HCT116 (cell line): ENCODE data around the gene SUPT3H. TPM values are rescaled to one million over a fixed set of nuclear protein-coding genes. Genes with fewer than 3 reads are reported as not detected.

Experiments used
- ATAC-seq: fragments of 200-7000 bp; cut with Tn5 transposase; 2 replicates; pipeline ENCODE4 v1.9.1; 2020; ENCODE audit warnings: mild to moderate bottlenecking, moderate library complexity
- BruUV-seq: library from RNA; stranded (reverse); fragments of 400-500 nt; replicated peaks from 2 replicates; lab custom pipeline; 2021; lab: Mats Ljungman, UMichigan
- CTCF ChIA-PET: fragments of 300-600 bp; sonication (Branson Sonifier 250); formaldehyde crosslinking; loops from one replicate; lab custom pipeline; 2021; ENCODE audit warnings: antibody characterized with exemption; lab: Charles Lee
- POLR2A ChIA-PET: fragments of 300-600, 350-600 bp; sonication (Branson Sonifier 250); formaldehyde crosslinking; loops from one replicate; lab custom pipeline; 2021; ENCODE audit warnings: antibody characterized with exemption; lab: Charles Lee
- RAD21 ChIA-PET, 2 experiments: fragments of 300-600 bp; sonication (Branson Sonifier 250); formaldehyde crosslinking; loops; one replicate each; lab custom pipeline; 2023; ENCODE audit warnings: low total read pairs in 2 of 2; ENCODE audit not compliant: uncharacterized antibody in 2 of 2, unreplicated experiment in 2 of 2, low non-redundant PET in 1 of 2; lab: Charles Lee
- DNase-seq: peaks from one replicate; pipeline ENCODE4 v3.0.0-alpha.2; 2010; ENCODE audit warnings: low read depth, low spot score
- H2AFZ ChIP-seq: fragments of 200-600 bp; shearing (Covaris generic), sonication (generic); 2 replicates; pipeline ENCODE4 v1.6.1; 2017; ENCODE audit warnings: low read depth, mixed run types, mixed read lengths, antibody characterized with exemption, low read length; ENCODE audit not compliant: poor library complexity, severe bottlenecking
- H3K27ac ChIP-seq: 2 replicates; pipeline ENCODE4 v1.5.1; 2012; ENCODE audit warnings: low read depth, low read length
- H3K27me3 ChIP-seq: fragments of 200-600 bp; sonication (generic); 2 replicates; pipeline ENCODE4 v1.6.1; 2016; ENCODE audit warnings: mixed run types, low read length, mixed read lengths; ENCODE audit not compliant: insufficient read depth
- H3K36me3 ChIP-seq, 2 experiments: fragments of 200-500 bp in 1 of 2; fragments of 200-600 bp in 1 of 2; sonication (Bioruptor generic) in 1 of 2; sonication (generic) in 1 of 2; 2 replicates each; pipeline versions ENCODE4 v1.5.1 to v1.6.1; 2014 to 2016; ENCODE audit warnings: low read length in 2 of 2, inconsistent platforms in 1 of 2, mixed read lengths in 1 of 2, mixed run types in 1 of 2; ENCODE audit not compliant: insufficient read depth in 2 of 2, control insufficient read depth in 1 of 2
- H3K4me1 ChIP-seq, 2 experiments: fragments of 200-600 bp in 1 of 2; sonication (generic) in 1 of 2; 2 replicates each; pipeline versions ENCODE4 v1.5.1 to v1.6.1; 2012 to 2017; ENCODE audit warnings: low read length in 2 of 2, inconsistent platforms in 1 of 2, mild to moderate bottlenecking in 1 of 2, mixed read lengths in 1 of 2, mixed run types in 1 of 2, moderate library complexity in 1 of 2; ENCODE audit not compliant: insufficient read depth in 2 of 2, control insufficient read depth in 1 of 2
- H3K4me2 ChIP-seq: fragments of 200-600 bp; sonication (generic); 2 replicates; pipeline ENCODE4 v1.6.1; 2017; ENCODE audit warnings: mixed run types, low read length, mixed read lengths
- H3K4me3 ChIP-seq, 2 experiments: fragments of 200-600 bp in 1 of 2; sonication (generic) in 1 of 2; replicated peaks in 1 of 2; 2 replicates each; pipeline ENCODE4 v1.5.1; 2011 to 2016; ENCODE audit warnings: low read length in 2 of 2, control low read depth in 1 of 2, low read depth in 1 of 2, mild to moderate bottlenecking in 1 of 2, mixed read lengths in 1 of 2, mixed run types in 1 of 2
- H3K79me2 ChIP-seq: fragments of 200-600 bp; sonication (generic); 2 replicates; pipeline ENCODE4 v1.6.1; 2017; ENCODE audit warnings: mild to moderate bottlenecking, mixed run types, low read length, moderate library complexity, mixed read lengths; ENCODE audit not compliant: insufficient read depth
- H3K9ac ChIP-seq: fragments of 200-600 bp; sonication (generic); 2 replicates; pipeline ENCODE4 v1.6.1; 2016; ENCODE audit warnings: low read length, mixed read lengths
- H3K9me2 ChIP-seq: fragments of 200-600 bp; sonication (generic), shearing (Covaris generic); 2 replicates; pipeline ENCODE4 v1.6.1; 2017; ENCODE audit warnings: mixed run types, mild to moderate bottlenecking, moderate library complexity; ENCODE audit not compliant: insufficient read depth
- H3K9me3 ChIP-seq, 2 experiments: fragments of 200-500 bp in 1 of 2; fragments of 200-600 bp in 1 of 2; sonication (Bioruptor generic) in 1 of 2; sonication (generic) in 1 of 2; 2 replicates each; pipeline ENCODE4 v1.6.1; 2014 to 2017; ENCODE audit warnings: low read length in 2 of 2, mixed read lengths in 2 of 2, inconsistent platforms in 1 of 2, low read depth in 1 of 2, mild to moderate bottlenecking in 1 of 2, mixed run types in 1 of 2, moderate library complexity in 1 of 2; ENCODE audit not compliant: control insufficient read depth in 1 of 2, insufficient read depth in 1 of 2
- H4K20me1 ChIP-seq: fragments of 200-600 bp; sonication (generic), shearing (Covaris generic); 2 replicates; pipeline ENCODE4 v1.6.1; 2017; ENCODE audit warnings: mixed run types, mild to moderate bottlenecking, moderate library complexity; ENCODE audit not compliant: insufficient read depth
- EGR1 ChIP-seq: IDR thresholded peaks from 2 replicates; pipeline ENCODE4 v1.6.1; 2012; ENCODE audit warnings: low read depth
- ELF1 ChIP-seq: IDR thresholded peaks from 2 replicates; pipeline ENCODE4 v1.6.1; 2012; ENCODE audit warnings: low read depth, borderline replicate concordance
- EZH2phosphoT487 ChIP-seq: fragments of 200-600 bp; IDR thresholded peaks from 2 replicates; pipeline ENCODE4 v1.6.1; 2018; ENCODE audit warnings: antibody characterized with exemption, borderline replicate concordance
- FOSL1 ChIP-seq: IDR thresholded peaks from 2 replicates; pipeline ENCODE4 v1.6.1; 2012; ENCODE audit warnings: low read depth
- JUND ChIP-seq: IDR thresholded peaks from 2 replicates; pipeline ENCODE4 v1.6.1; 2012
- MAX ChIP-seq: IDR thresholded peaks from 2 replicates; pipeline ENCODE4 v1.6.1; 2012
- POLR2A ChIP-seq: IDR thresholded peaks from 2 replicates; pipeline ENCODE4 v1.7.0; 2011; ENCODE audit warnings: borderline replicate concordance; ENCODE audit not compliant: insufficient read depth, insufficient read length; ENCODE audit errors: extremely low read depth
- REST ChIP-seq: IDR thresholded peaks from 2 replicates; pipeline ENCODE4 v1.6.1; 2012; ENCODE audit warnings: low read depth
- SP1 ChIP-seq: IDR thresholded peaks from 2 replicates; pipeline ENCODE4 v1.6.1; 2012; ENCODE audit warnings: low read depth
- YY1 ChIP-seq: IDR thresholded peaks from 2 replicates; pipeline ENCODE4 v1.6.1; 2011; ENCODE audit warnings: low read length, low read depth, moderate library complexity, mild to moderate bottlenecking; ENCODE audit not compliant: insufficient replicate concordance; ENCODE audit errors: extremely low read depth
- ZBTB33 ChIP-seq: IDR thresholded peaks from 2 replicates; pipeline ENCODE4 v1.6.1; 2011; ENCODE audit warnings: mild to moderate bottlenecking, low read length, moderate library complexity; ENCODE audit not compliant: insufficient replicate concordance; ENCODE audit errors: extremely low read depth
- ZFX ChIP-seq: fragments of 450-650 bp; IDR thresholded peaks from 2 replicates; pipeline ENCODE4 v1.6.1; 2017
- ZNF274 ChIP-seq: fragments of 200-500 bp; sonication (Bioruptor generic); IDR thresholded peaks from 2 replicates; pipeline ENCODE4 v1.6.1; 2014; ENCODE audit warnings: mild to moderate bottlenecking, low read depth, low read length, inconsistent platforms
- intact Hi-C: fragments of 100-400 bp; cut with micrococcal nuclease; formaldehyde crosslinking; loops from 2 replicates; pipeline ENCODE4 v1.10.0; 2022
- total RNA-seq: library from RNA; stranded (reverse); gene quantifications from one replicate; pipeline ENCODE4 v1.2.1, GENCODE V29; 2021; ENCODE audit not compliant: unreplicated experiment

Gene SUPT3H
- total RNA-seq, 1 experiment from 2014 or later: 7.4 TPM

- no peaks in the 10 kb centered on the region for H3K9me2 ChIP-seq
- DNase-seq: no peak
- no peak overlapping the region for H3K4me2 ChIP-seq
- no peak overlapping the region for H3K27ac ChIP-seq
- BruUV-seq: no TSS peak
- H3K9me3 ChIP-seq: no peaks in the 10 kb centered on the region
- RAD21 ChIA-PET: no interaction called here
- CTCF ChIA-PET: no interaction called here
- H4K20me1 ChIP-seq: no peaks in the 10 kb centered on the region
- no peak overlapping the region for H3K4me3 ChIP-seq
- no peaks in the 10 kb centered on the region for H3K79me2 ChIP-seq
- TF ChIP-seq FOSL1 (no peak), ZBTB33 (no peak), MAX (no peak), REST (no peak), EGR1 (no peak), SP1 (no peak), ELF1 (no peak), ZFX (no peak), JUND (no peak), POLR2A (no peak), YY1 (no peak), EZH2phosphoT487 (no peak), ZNF274 (no peak)
- H3K9ac ChIP-seq: no peak overlapping the region
- H3K27me3 ChIP-seq: no peaks in the 10 kb centered on the region
- no peaks in the 10 kb centered on the region for H3K4me1 ChIP-seq
- intact Hi-C loops: no loop called here
- POLR2A ChIA-PET: no interaction called here
- H3K36me3 ChIP-seq: no peaks in the 10 kb centered on the region
- ATAC-seq: no peak
- H2AFZ ChIP-seq: no peak overlapping the region
Observed at GRCh38 chr6:45001663-45002062, 376.1 kb downstream of the SUPT3H start.
